Measurements from ENCODE around the gene C4orf54.

DNA sequence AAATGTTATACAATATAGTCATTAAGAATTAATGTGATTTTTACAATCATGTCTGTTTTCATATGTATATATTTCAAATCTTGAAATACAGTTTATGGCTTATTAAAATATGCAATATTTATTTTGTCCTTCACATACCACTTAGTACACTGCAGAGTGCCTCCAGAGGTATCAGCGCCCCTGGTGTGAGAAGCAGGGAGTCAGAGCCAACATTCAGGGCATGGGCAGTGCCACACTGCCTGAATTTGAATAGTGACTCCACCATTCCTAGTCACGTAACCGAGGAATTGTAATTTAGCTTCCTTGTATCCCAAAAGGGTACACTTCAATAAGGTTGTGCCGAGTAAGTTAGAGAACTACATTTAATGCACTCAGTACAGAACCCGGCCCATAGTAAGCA, 4.3 kb upstream of the C4orf54 start:
- TF ChIP-seq CTCF (IDR thresholded peaks at IDR 0.05; ENCODE audit: low read length) (no peak), EZH2phosphoT487 (IDR thresholded peaks at IDR 0.05; ENCODE audit: low read length) (no peak), EZH2 (optimal IDR thresholded peaks at IDR 0.05; ENCODE audit: low read depth, low read length) (no peak)

All from MM.1S (cell line).